Vagina (tissue), 2 donors: Measurements from ENCODE around the gene CCM2.

Experiments
- CTCF ChIP-seq, 3 experiments: fragments of 450-650 bp in 2 of 3; fragments of 200-600 bp in 1 of 3; sonication (generic) in 1 of 3; IDR thresholded peaks; one replicate each; pipeline ENCODE4 v1.5.1; 2017 to 2019; ENCODE audit warnings: antibody characterized with exemption in 3 of 3, mild to moderate bottlenecking in 2 of 3, moderate library complexity in 2 of 3
- POLR2A ChIP-seq, 2 donors: fragments of 450-650 bp; IDR thresholded peaks; one replicate each; pipeline ENCODE4 v1.6.1; 2017; ENCODE audit warnings: antibody characterized with exemption in 2 of 2, mild to moderate bottlenecking in 2 of 2, moderate library complexity in 2 of 2

GRCh38 chr7:45084901-45085618 lies 85.1 kb downstream of the CCM2 start:
- TF ChIP-seq CTCF (IDR thresholded peaks at IDR 0.05): no peak
- no peak for TF ChIP-seq POLR2A (IDR thresholded peaks at IDR 0.05)
